ENCODE measurements around the gene FLACC1.

- no peak for TF ChIP-seq EZH2phosphoT487 (IDR thresholded peaks at IDR 0.05; ENCODE audit: insufficient read depth, low read depth)
- TF ChIP-seq EZH2 (IDR thresholded peaks at IDR 0.05; ENCODE audit: insufficient read depth, poor library complexity, severe bottlenecking) = no peak
Observed at GRCh38 chr2:201369775-201370174, 12.6 kb upstream of the FLACC1 start.
